ENCODE data around the gene AFG3L2.
A peak's percentile ranks its signal among the peaks of the same experiment; 100 is the strongest.
"Not testable (repeated sequence)": the region's sequence is repeated elsewhere in the genome, so short reads cannot be mapped to it uniquely, and the experiment has no call there.

The AFG3L2 gene

GRCh38 chr18:12391487-12392165, 14.6 kb upstream of the AFG3L2 start:
- no peaks in the 10 kb centered on the region for H3K36me3 ChIP-seq (ENCODE audit: insufficient read depth, low read length)
- no peak overlapping the region for H2AFZ ChIP-seq (ENCODE audit: low read length)
- H3K4me2 ChIP-seq (ENCODE audit: low read length) = no peak overlapping the region
- no peak overlapping the region for H3K27ac ChIP-seq (ENCODE audit: low read depth, low read length, poor library complexity, severe bottlenecking)
- H3K9me3 ChIP-seq (ENCODE audit: low read length) = no peaks in the 10 kb centered on the region
- peaks cover 6% of the 10 kb centered on the region for H3K4me1 ChIP-seq (ENCODE audit: insufficient read depth, low read length, severe bottlenecking)
- no peaks in the 10 kb centered on the region for H3K27me3 ChIP-seq (ENCODE audit: insufficient read depth, low read length)
- H3K4me3 ChIP-seq (ENCODE audit: low read depth, low read length, poor library complexity, severe bottlenecking) = no peak overlapping the region
- TF ChIP-seq EZH2 (IDR thresholded peaks at IDR 0.05; ENCODE audit: borderline replicate concordance, low read length) = no peak
- peak; percentile 98 for TF ChIP-seq CTCF (IDR thresholded peaks at IDR 0.05; ENCODE audit: low read length)
- H4K20me1 ChIP-seq (ENCODE audit: insufficient read depth, low read length) = no peaks in the 10 kb centered on the region
- no peaks in the 10 kb centered on the region for H3F3A ChIP-seq (ENCODE audit: insufficient read depth, low read length)
- no peak overlapping the region for H3K9ac ChIP-seq (ENCODE audit: low read length)
- no peaks in the 10 kb centered on the region for H3K9me2 ChIP-seq (ENCODE audit: low read depth, low read length)
- H3K79me2 ChIP-seq (ENCODE audit: insufficient read depth, low read length) = no peaks in the 10 kb centered on the region

GRCh38 chr18:12388442-12388841, 11.4 kb upstream of the AFG3L2 start:
- H4K20me1 ChIP-seq (ENCODE audit: insufficient read depth, low read length) = no peaks in the 10 kb centered on the region
- no peak overlapping the region for H2AFZ ChIP-seq (ENCODE audit: low read length)
- no peaks in the 10 kb centered on the region for H3K36me3 ChIP-seq (ENCODE audit: insufficient read depth, low read length)
- H3F3A ChIP-seq (ENCODE audit: insufficient read depth, low read length) = no peaks in the 10 kb centered on the region
- no peaks in the 10 kb centered on the region for H3K9me3 ChIP-seq (ENCODE audit: low read length)
- no peaks in the 10 kb centered on the region for H3K9me2 ChIP-seq (ENCODE audit: low read depth, low read length)
- H3K27ac ChIP-seq (ENCODE audit: low read depth, low read length, poor library complexity, severe bottlenecking) = no peak overlapping the region
- no peaks in the 10 kb centered on the region for H3K79me2 ChIP-seq (ENCODE audit: insufficient read depth, low read length)
- no peaks in the 10 kb centered on the region for H3K27me3 ChIP-seq (ENCODE audit: insufficient read depth, low read length)
- TF ChIP-seq EZH2 (IDR thresholded peaks at IDR 0.05; ENCODE audit: borderline replicate concordance, low read length) = no peak
- no peak for TF ChIP-seq CTCF (IDR thresholded peaks at IDR 0.05; ENCODE audit: low read length)
- no peak overlapping the region for H3K4me3 ChIP-seq (ENCODE audit: low read depth, low read length, poor library complexity, severe bottlenecking)
- H3K9ac ChIP-seq (ENCODE audit: low read length) = no peak overlapping the region
- H3K4me1 ChIP-seq (ENCODE audit: insufficient read depth, low read length, severe bottlenecking) = no peaks in the 10 kb centered on the region
- H3K4me2 ChIP-seq (ENCODE audit: low read length) = no peak overlapping the region

GRCh38 chr18:12384261-12384660, 7.2 kb upstream of the AFG3L2 start:
- H3K79me2 ChIP-seq (ENCODE audit: insufficient read depth, low read length) = no peaks in the 10 kb centered on the region
- no peak overlapping the region for H3K4me2 ChIP-seq (ENCODE audit: low read length)
- no peak for TF ChIP-seq CTCF (IDR thresholded peaks at IDR 0.05; ENCODE audit: low read length)
- no peak for TF ChIP-seq EZH2 (IDR thresholded peaks at IDR 0.05; ENCODE audit: borderline replicate concordance, low read length)
- H3F3A ChIP-seq (ENCODE audit: insufficient read depth, low read length) = no peaks in the 10 kb centered on the region
- H3K27ac ChIP-seq (ENCODE audit: low read depth, low read length, poor library complexity, severe bottlenecking) = no peak overlapping the region
- no peaks in the 10 kb centered on the region for H3K9me2 ChIP-seq (ENCODE audit: low read depth, low read length)
- no peaks in the 10 kb centered on the region for H3K36me3 ChIP-seq (ENCODE audit: insufficient read depth, low read length)
- no peaks in the 10 kb centered on the region for H3K4me1 ChIP-seq (ENCODE audit: insufficient read depth, low read length, severe bottlenecking)
- H3K9me3 ChIP-seq (ENCODE audit: low read length) = no peaks in the 10 kb centered on the region
- H3K27me3 ChIP-seq (ENCODE audit: insufficient read depth, low read length) = no peaks in the 10 kb centered on the region
- no peak overlapping the region for H3K4me3 ChIP-seq (ENCODE audit: low read depth, low read length, poor library complexity, severe bottlenecking)
- no peaks in the 10 kb centered on the region for H4K20me1 ChIP-seq (ENCODE audit: insufficient read depth, low read length)
- H2AFZ ChIP-seq (ENCODE audit: low read length) = no peak overlapping the region
- no peak overlapping the region for H3K9ac ChIP-seq (ENCODE audit: low read length)

- not testable (repeated sequence) for H3K4me3 ChIP-seq (ENCODE audit: low read depth, low read length, poor library complexity, severe bottlenecking); H3K4me2 ChIP-seq (ENCODE audit: low read length); H3K36me3 ChIP-seq (ENCODE audit: insufficient read depth, low read length); H3F3A ChIP-seq (ENCODE audit: insufficient read depth, low read length); H3K9ac ChIP-seq (ENCODE audit: low read length); H3K9me3 ChIP-seq (ENCODE audit: low read length); H3K27ac ChIP-seq (ENCODE audit: low read depth, low read length, poor library complexity, severe bottlenecking); H2AFZ ChIP-seq (ENCODE audit: low read length); H3K4me1 ChIP-seq (ENCODE audit: insufficient read depth, low read length, severe bottlenecking); H3K27me3 ChIP-seq (ENCODE audit: insufficient read depth, low read length); H3K79me2 ChIP-seq (ENCODE audit: insufficient read depth, low read length); H3K9me2 ChIP-seq (ENCODE audit: low read depth, low read length); H4K20me1 ChIP-seq (ENCODE audit: insufficient read depth, low read length)
Observed at GRCh38 chr18:12383759-12384158, 6.7 kb upstream of the AFG3L2 start.

GRCh38 chr18:12382221-12382814, 5.3 kb upstream of the AFG3L2 start:
- H3K27ac ChIP-seq (ENCODE audit: low read depth, low read length, poor library complexity, severe bottlenecking); H3K4me1 ChIP-seq (ENCODE audit: insufficient read depth, low read length, severe bottlenecking); H3K27me3 ChIP-seq (ENCODE audit: insufficient read depth, low read length); H3K4me2 ChIP-seq (ENCODE audit: low read length); H4K20me1 ChIP-seq (ENCODE audit: insufficient read depth, low read length); H3K79me2 ChIP-seq (ENCODE audit: insufficient read depth, low read length); H2AFZ ChIP-seq (ENCODE audit: low read length); H3K9me3 ChIP-seq (ENCODE audit: low read length); H3K9ac ChIP-seq (ENCODE audit: low read length); H3F3A ChIP-seq (ENCODE audit: insufficient read depth, low read length); H3K4me3 ChIP-seq (ENCODE audit: low read depth, low read length, poor library complexity, severe bottlenecking); H3K36me3 ChIP-seq (ENCODE audit: insufficient read depth, low read length); H3K9me2 ChIP-seq (ENCODE audit: low read depth, low read length): not testable (repeated sequence)

All from OCI-LY1 (cell line).